Measurements from ENCODE around the gene PHF5A.

DNA sequence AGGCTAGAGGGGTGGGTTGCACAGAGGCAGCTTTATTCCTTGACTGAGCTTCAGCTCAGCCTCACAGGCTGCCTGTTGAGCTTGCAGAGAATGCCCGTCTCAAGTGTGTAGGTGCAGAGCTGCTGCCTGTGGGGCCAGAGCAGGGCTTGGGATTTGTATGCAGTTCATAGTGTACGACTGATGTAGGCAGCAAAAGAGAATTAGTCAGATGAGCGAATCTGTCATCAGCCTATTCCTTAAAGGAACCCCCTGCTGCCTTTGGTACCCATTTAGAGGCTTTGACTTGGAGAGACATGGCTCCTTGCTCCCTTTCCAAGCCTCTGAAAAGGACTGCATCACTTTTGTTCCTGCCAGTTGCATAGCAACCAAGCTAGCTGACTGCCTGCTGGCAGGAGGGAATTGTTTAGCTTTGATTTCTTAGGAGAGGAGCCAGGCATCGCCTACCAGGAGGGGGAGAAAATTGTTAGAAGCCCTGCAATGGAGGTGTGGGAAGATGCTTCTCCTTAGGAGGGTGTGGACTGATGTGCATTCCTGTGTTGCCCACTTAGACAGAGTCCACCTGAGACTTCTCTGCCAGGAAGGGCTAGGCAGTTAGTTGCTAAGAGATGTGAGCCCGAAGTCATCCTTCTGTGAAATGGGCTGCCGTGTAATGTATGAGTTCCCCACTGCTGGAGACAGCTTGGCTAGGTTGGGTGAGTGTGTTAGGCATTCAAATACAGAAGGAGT lies 11.3 kb upstream of the PHF5A start:
- TF ChIP-seq CTCF (IDR thresholded peaks at IDR 0.05; ENCODE audit: low read depth, low read length, missing input control), result no peak
- no peak for TF ChIP-seq RAD21 (IDR thresholded peaks at IDR 0.05)
- no peak for TF ChIP-seq YY1 (IDR thresholded peaks at IDR 0.05)
- no peak for TF ChIP-seq ZBTB33 (IDR thresholded peaks at IDR 0.05)
- TF ChIP-seq TAF1 (conservative IDR thresholded peaks at IDR 0.05), result no peak
- no peak for TF ChIP-seq REST (IDR thresholded peaks at IDR 0.05)
- TF ChIP-seq, protein P1, sequence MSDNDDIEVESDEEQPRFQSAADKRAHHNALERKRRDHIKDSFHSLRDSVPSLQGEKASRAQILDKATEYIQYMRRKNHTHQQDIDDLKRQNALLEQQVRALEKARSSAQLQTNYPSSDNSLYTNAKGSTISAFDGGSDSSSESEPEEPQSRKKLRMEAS (IDR thresholded peaks at IDR 0.05), result no peak
- TF ChIP-seq, protein P2, sequence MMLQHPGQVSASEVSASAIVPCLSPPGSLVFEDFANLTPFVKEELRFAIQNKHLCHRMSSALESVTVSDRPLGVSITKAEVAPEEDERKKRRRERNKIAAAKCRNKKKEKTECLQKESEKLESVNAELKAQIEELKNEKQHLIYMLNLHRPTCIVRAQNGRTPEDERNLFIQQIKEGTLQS (IDR thresholded peaks at IDR 0.05), result no peak
- TF ChIP-seq FOXA1 (IDR thresholded peaks at IDR 0.05), result no peak
- no peak for TF ChIP-seq SP1 (IDR thresholded peaks at IDR 0.05)
- no peak for TF ChIP-seq JUND (IDR thresholded peaks at IDR 0.05)

All from liver (tissue), 3 donors.